GM21367 (cell line): Measurements from ENCODE around the gene SHOC2.

Experiments used
- ATAC-seq: cut with Tn5 transposase; IDR thresholded peaks from one replicate; pipeline ENCODE4 v1.9.1; 2021; ENCODE audit not compliant: unreplicated experiment

The SHOC2 gene

GRCh38 chr10:110944792-110945396 lies 25.5 kb downstream of the SHOC2 start:
- ATAC-seq = no peak

GRCh38 chr10:110946496-110946895 lies 27.1 kb downstream of the SHOC2 start:
- no peak for ATAC-seq

- no peak for ATAC-seq
These were observed 27.7 kb downstream of the SHOC2 start for GRCh38 chr10:110947061-110947595.

GRCh38 chr10:110951381-110951780 lies 32.0 kb downstream of the SHOC2 start:
- no peak for ATAC-seq

GRCh38 chr10:110957606-110958005 lies 38.2 kb downstream of the SHOC2 start:
- no peak for ATAC-seq

GRCh38 chr10:110959379-110960332 lies 40.3 kb downstream of the SHOC2 start:
- no peak for ATAC-seq

GRCh38 chr10:110960333-110960712 lies 40.9 kb downstream of the SHOC2 start:
- ATAC-seq = no peak

GRCh38 chr10:110962443-110962842 lies 43.0 kb downstream of the SHOC2 start:
- no peak for ATAC-seq

- no peak for ATAC-seq
These were observed 43.8 kb downstream of the SHOC2 start for GRCh38 chr10:110963162-110963561.

GRCh38 chr10:110964681-110965080 lies 45.3 kb downstream of the SHOC2 start:
- ATAC-seq = no peak

GRCh38 chr10:110965216-110965615 lies 45.8 kb downstream of the SHOC2 start:
- ATAC-seq = no peak

GRCh38 chr10:110966146-110966545 lies 46.7 kb downstream of the SHOC2 start:
- ATAC-seq = no peak

GRCh38 chr10:110967009-110967630 lies 47.7 kb downstream of the SHOC2 start:
- no peak for ATAC-seq

- no peak for ATAC-seq
These were observed 48.2 kb downstream of the SHOC2 start for GRCh38 chr10:110967645-110968044.

GRCh38 chr10:110969183-110969582 lies 49.8 kb downstream of the SHOC2 start:
- no peak for ATAC-seq

- no peak for ATAC-seq
These were observed 52.2 kb downstream of the SHOC2 start for GRCh38 chr10:110971638-110972037.

GRCh38 chr10:110972231-110973134 lies 53.1 kb downstream of the SHOC2 start:
- ATAC-seq = no peak

GRCh38 chr10:110973400-110973799 lies 54.0 kb downstream of the SHOC2 start:
- no peak for ATAC-seq

GRCh38 chr10:110976577-110976976 lies 57.2 kb downstream of the SHOC2 start:
- ATAC-seq = no peak

GRCh38 chr10:110977662-110978061 lies 58.3 kb downstream of the SHOC2 start:
- no peak for ATAC-seq

GRCh38 chr10:110978204-110978603 lies 58.8 kb downstream of the SHOC2 start:
- no peak for ATAC-seq
